Parathyroid adenoma (tissue), 2 donors: ENCODE data around the gene ADAMTS3.

Source experiments
- H2AFZ ChIP-seq: fragments of 300-600 bp; sonication (generic); one replicate; pipeline ENCODE4 v1.7.0; 2017; ENCODE audit warnings: antibody characterized with exemption, mild to moderate bottlenecking
- H3K27ac ChIP-seq: fragments of 300-600 bp; sonication (generic); one replicate; pipeline ENCODE4 v1.7.0; 2017
- H3K27me3 ChIP-seq: fragments of 300-600 bp; sonication (generic); one replicate; pipeline ENCODE4 v1.7.0; 2017; ENCODE audit warnings: low read length; ENCODE audit not compliant: control insufficient read depth, insufficient read depth
- H3K36me3 ChIP-seq: fragments of 300-600 bp; sonication (generic); one replicate; pipeline ENCODE4 v1.7.0; 2017; ENCODE audit warnings: low read length; ENCODE audit not compliant: control insufficient read depth, insufficient read depth
- H3K4me1 ChIP-seq: fragments of 300-600 bp; sonication (generic); one replicate; pipeline ENCODE4 v1.7.0; 2017; ENCODE audit warnings: control low read depth
- H3K4me2 ChIP-seq: fragments of 300-600 bp; sonication (generic); one replicate; pipeline ENCODE4 v1.7.0; 2017; ENCODE audit warnings: low read length
- H3K4me3 ChIP-seq: fragments of 300-600 bp; sonication (generic); one replicate; pipeline ENCODE4 v1.7.0; 2017; ENCODE audit warnings: low read depth, low read length
- H3K79me2 ChIP-seq: fragments of 300-600 bp; sonication (generic); one replicate; pipeline ENCODE4 v1.7.0; 2017; ENCODE audit warnings: control low read depth
- H3K9ac ChIP-seq: fragments of 300-600 bp; sonication (generic); one replicate; pipeline ENCODE4 v1.7.0; 2017; ENCODE audit warnings: mild to moderate bottlenecking
- H3K9me3 ChIP-seq: fragments of 300-600 bp; sonication (generic); one replicate; pipeline ENCODE4 v1.7.0; 2017; ENCODE audit warnings: low read length; ENCODE audit not compliant: control insufficient read depth
- CTCF ChIP-seq: fragments of 300-600 bp; sonication (generic); IDR thresholded peaks from one replicate; pipeline ENCODE4 v1.7.0; 2017; ENCODE audit warnings: antibody characterized with exemption, mild to moderate bottlenecking
- donor health status: primary hyperparathyroidism.

Gene ADAMTS3

DNA sequence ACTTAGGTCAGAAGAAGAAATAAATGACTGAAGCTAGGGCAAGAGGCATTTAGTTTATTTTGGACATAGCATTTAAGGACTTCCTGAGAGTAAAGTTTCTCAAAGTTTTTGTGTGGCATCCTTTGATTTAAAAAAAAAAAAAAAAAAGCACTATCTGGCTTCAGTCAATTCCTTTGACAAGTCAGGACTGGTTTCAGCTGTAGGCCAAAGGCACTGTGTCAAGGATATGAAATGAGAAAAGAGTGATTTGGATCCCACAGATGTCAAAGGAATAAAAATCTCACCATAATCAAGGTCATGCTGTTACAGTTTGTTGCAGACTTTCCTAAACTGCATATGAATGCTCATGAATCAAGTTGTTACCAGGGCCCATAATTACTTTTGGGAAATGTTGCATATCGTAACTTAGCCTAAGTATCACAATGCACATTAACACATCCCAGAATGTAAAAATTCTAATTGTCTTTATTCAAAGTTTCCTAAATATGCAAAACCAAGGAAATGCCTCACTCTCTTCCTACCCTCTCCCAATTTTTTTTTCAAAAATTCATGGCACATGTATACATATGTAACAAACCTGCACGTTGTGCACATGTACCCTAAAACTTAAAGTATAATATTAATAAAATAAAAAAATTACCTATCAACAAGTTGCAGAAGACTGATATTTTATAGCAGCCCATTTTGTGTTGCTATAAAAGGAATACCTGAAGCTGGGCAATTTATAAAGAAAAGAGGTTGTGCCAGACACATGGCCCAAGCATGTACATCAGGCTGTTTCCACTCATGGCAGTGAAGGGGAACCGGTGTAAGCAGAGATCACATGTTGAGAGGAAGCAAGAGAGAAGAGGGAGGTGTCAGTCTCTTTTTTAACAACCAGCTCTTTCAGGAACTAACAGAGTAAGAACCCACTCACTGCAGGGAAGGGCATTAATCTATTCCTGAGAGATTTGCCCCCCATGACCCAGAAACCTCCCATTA, 33.7 kb upstream of the ADAMTS3 start:
- no peak for TF ChIP-seq CTCF
- Histone ChIP-seq H3K9ac (no peak overlapping the region), H3K4me3 (no peak overlapping the region), H3K27me3 (no peaks in the 10 kb centered on the region), H2AFZ (no peak overlapping the region), H3K9me3 (no peaks in the 10 kb centered on the region), H3K27ac (no peak overlapping the region), H3K4me1 (no peaks in the 10 kb centered on the region), H3K36me3 (no peaks in the 10 kb centered on the region), H3K4me2 (no peak overlapping the region), H3K79me2 (no peaks in the 10 kb centered on the region)

DNA sequence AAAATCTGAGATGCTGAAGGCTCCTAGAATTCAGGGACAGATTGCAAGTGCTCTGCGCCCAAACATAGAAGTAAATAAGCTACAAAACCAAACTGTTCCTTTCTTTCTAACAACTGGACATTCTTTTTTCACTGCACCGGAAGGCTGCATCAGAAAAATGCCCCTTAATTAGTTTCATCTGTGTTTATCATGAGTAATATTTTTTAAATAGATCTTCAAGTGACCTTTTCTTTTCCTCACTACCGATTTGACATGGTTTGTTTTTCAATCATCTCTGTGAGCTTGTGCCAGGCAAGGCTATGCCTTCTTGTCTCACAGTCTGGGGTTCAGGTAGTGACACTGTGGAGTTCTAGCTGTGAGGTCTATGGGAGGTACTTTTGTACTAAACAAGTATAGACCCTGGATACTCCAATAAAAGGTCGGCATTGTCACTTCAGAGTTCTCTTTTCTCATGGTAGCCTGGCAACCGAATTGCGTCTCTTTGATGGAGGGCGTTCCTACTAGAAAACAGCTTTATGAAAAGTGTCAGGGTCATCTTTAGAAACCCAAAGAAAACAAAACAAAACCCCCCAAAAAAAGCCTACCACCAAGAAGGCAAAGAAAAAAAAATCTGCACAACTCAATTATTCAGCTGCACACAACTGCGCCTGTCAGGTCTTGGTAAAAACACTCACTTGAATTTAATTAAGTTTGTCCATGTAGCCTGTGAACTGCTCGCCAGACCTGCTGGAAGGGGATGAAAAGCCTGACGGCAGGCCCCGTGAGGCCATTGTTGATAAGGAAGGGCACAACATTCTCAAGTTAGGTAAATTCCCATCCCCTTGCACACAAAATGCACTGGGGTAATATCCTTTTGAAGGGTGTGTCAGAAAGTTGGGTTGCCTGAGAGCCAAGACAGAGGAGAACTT, 22.8 kb upstream of the ADAMTS3 start:
- H3K27me3 ChIP-seq, result no peaks in the 10 kb centered on the region
- no peak overlapping the region for H3K4me3 ChIP-seq
- no peaks in the 10 kb centered on the region for H3K9me3 ChIP-seq
- H3K9ac ChIP-seq, result no peak overlapping the region
- no peak for TF ChIP-seq CTCF
- no peaks in the 10 kb centered on the region for H3K36me3 ChIP-seq
- no peak overlapping the region for H2AFZ ChIP-seq
- no peaks in the 10 kb centered on the region for H3K79me2 ChIP-seq
- H3K4me2 ChIP-seq, result no peak overlapping the region
- no peaks in the 10 kb centered on the region for H3K4me1 ChIP-seq
- H3K27ac ChIP-seq, result no peak overlapping the region

DNA sequence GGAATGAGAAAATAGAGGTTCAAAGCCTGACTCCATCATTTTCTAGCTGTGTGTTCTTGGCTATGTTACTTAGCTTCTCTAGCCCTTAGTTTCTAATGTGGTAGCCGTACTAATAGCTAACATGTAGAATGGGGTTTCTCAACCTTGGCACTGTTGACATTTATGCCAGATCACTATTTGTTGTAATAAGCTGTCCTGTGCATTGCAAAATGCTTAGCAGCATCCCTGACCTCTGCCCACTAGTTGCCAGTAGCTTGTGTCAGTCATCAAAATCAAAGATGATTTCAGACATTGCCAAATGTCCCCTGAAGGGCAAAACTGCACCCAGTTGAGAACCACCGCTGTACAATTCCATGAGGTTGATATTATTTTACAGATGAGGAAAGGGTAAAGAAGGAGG, 18.3 kb upstream of the ADAMTS3 start:
- H3K4me3 ChIP-seq, result no peak overlapping the region
- no peak overlapping the region for H3K27ac ChIP-seq
- no peak for TF ChIP-seq CTCF

DNA sequence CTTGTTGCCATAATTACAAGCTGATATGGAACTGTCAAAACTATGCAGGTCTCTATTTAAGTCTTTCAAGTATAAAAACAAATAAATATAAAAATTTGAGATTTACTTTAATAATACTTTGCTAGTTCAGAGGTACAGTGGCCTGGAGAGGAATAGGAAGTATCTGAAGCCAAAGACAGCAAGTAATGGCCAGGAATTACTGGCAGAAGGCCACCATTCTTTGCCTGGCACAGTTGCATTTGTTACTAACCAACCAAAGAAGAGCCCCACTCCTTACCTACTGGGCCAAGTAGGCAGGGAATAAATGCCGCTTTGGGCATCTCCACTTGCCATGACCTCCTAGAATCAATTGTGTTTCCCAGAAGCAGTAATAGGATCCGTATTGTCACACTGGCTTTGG, 13.8 kb upstream of the ADAMTS3 start:
- Histone ChIP-seq H3K9me3 (no peaks in the 10 kb centered on the region), H3K9ac (no peak overlapping the region), H3K27ac (no peak overlapping the region), H2AFZ (no peak overlapping the region), H3K4me3 (no peak overlapping the region), H3K27me3 (no peaks in the 10 kb centered on the region), H3K4me1 (no peaks in the 10 kb centered on the region), H3K79me2 (no peaks in the 10 kb centered on the region), H3K4me2 (no peak overlapping the region), H3K36me3 (no peaks in the 10 kb centered on the region)
- no peak for TF ChIP-seq CTCF

More for the DNA sequence above, 18.3 kb upstream of the ADAMTS3 start:
- Histone ChIP-seq H2AFZ (no peak overlapping the region), H3K36me3 (no peaks in the 10 kb centered on the region), H3K9me3 (no peaks in the 10 kb centered on the region), H3K4me2 (no peak overlapping the region), H3K9ac (no peak overlapping the region), H3K27me3 (no peaks in the 10 kb centered on the region), H3K79me2 (no peaks in the 10 kb centered on the region), H3K4me1 (no peaks in the 10 kb centered on the region)
